ENCODE results near the gene AKAIN1. TPM values are rescaled to one million over a fixed set of nuclear protein-coding genes. Genes with fewer than 3 reads are reported as not detected.

The AKAIN1 gene
- not detected in 2 replicates for total RNA-seq (2014; rRNA removed; shearing (Covaris generic); ENCODE audit: low replicate concordance)

GRCh38 chr18:5197032-5197434 is at the start of gene AKAIN1:
Gene AKAIN1, minus strand, starts transcription at chr18:5197257. Its CDS starts 204 bp downstream, at chr18:5197053.
- Histone ChIP-seq H3K27me3 (ENCODE audit: low read length) (no peaks in the 10 kb centered on the region), H3K4me2 (ENCODE audit: low read depth, low read length, poor library complexity, severe bottlenecking) (no peak within 1 kb of the TSS), H3K36me3 (ENCODE audit: insufficient read depth, low read length) (no peaks in the 10 kb centered on the region), H3K4me3 (ENCODE audit: low read length) (no peak within 1 kb of the TSS), H3K9ac (ENCODE audit: low read length) (no peak within 1 kb of the TSS), H3K27ac (ENCODE audit: low read length) (no peak within 1 kb of the TSS), H2AFZ (ENCODE audit: low read length) (no peak within 1 kb of the TSS), H3K4me1 (ENCODE audit: low read length) (no peaks in the 10 kb centered on the region), H3K79me2 (ENCODE audit: low read length) (no peaks in the 10 kb centered on the region), H3K9me3 (ENCODE audit: low read length) (no peaks in the 10 kb centered on the region), H3K9me2 (replicated peaks; ENCODE audit: insufficient read depth, low read length) (no peaks in the 10 kb centered on the region), H4K20me1 (ENCODE audit: insufficient read depth, low read depth, low read length) (no peaks in the 10 kb centered on the region)
- no peak for DNase-seq

- Histone ChIP-seq H2AFZ (ENCODE audit: low read length) (no peak overlapping the region), H3K4me1 (ENCODE audit: low read length) (peaks cover under 1% of the 10 kb centered on the region; the same call in 1 of the 2 replicates), H4K20me1 (ENCODE audit: insufficient read depth, low read depth, low read length) (no peaks in the 10 kb centered on the region), H3K4me3 (ENCODE audit: low read length) (no peak overlapping the region), H3K9me3 (ENCODE audit: low read length) (no peaks in the 10 kb centered on the region), H3K27ac (ENCODE audit: low read length) (no peak overlapping the region), H3K79me2 (ENCODE audit: low read length) (no peaks in the 10 kb centered on the region), H3K4me2 (ENCODE audit: low read depth, low read length, poor library complexity, severe bottlenecking) (no peak overlapping the region), H3K9ac (ENCODE audit: low read length) (no peak overlapping the region), H3K36me3 (ENCODE audit: insufficient read depth, low read length) (no peaks in the 10 kb centered on the region; the same call in 1 of the 2 replicates), H3K27me3 (ENCODE audit: low read length) (no peaks in the 10 kb centered on the region), H3K9me2 (replicated peaks; ENCODE audit: insufficient read depth, low read length) (no peaks in the 10 kb centered on the region)
- DNase-seq, result no peak
Observed at GRCh38 chr18:5244941-5245340, 47.9 kb upstream of the AKAIN1 start.

- Histone ChIP-seq H3K27ac (ENCODE audit: low read length) (no peak overlapping the region), H3K9ac (ENCODE audit: low read length) (peak overlapping the region; percentile 85; the same call in 1 of the 2 replicates), H3K4me3 (ENCODE audit: low read length) (peak overlapping the region; percentile 92), H3K36me3 (ENCODE audit: insufficient read depth, low read length) (no peaks in the 10 kb centered on the region; the same call in 1 of the 2 replicates), H4K20me1 (ENCODE audit: insufficient read depth, low read depth, low read length) (no peaks in the 10 kb centered on the region), H3K4me2 (ENCODE audit: low read depth, low read length, poor library complexity, severe bottlenecking) (peak overlapping the region; percentile 97), H3K4me1 (ENCODE audit: low read length) (peaks cover 33% of the 10 kb centered on the region), H3K27me3 (ENCODE audit: low read length) (no peaks in the 10 kb centered on the region), H2AFZ (ENCODE audit: low read length) (no peak overlapping the region), H3K9me2 (replicated peaks; ENCODE audit: insufficient read depth, low read length) (no peaks in the 10 kb centered on the region), H3K9me3 (ENCODE audit: low read length) (no peaks in the 10 kb centered on the region), H3K79me2 (ENCODE audit: low read length) (peaks cover 15% of the 10 kb centered on the region)
- no peak for DNase-seq
Observed at GRCh38 chr18:5239447-5239846, 42.4 kb upstream of the AKAIN1 start.

GRCh38 chr18:5238371-5238976 is 41.4 kb upstream of the AKAIN1 start:
- peak overlapping the region; percentile 85; the same call in 1 of the 2 replicates for H3K27ac ChIP-seq (ENCODE audit: low read length)
- H3K9me3 ChIP-seq (ENCODE audit: low read length), result no peaks in the 10 kb centered on the region
- peak overlapping the region; percentile 88; the same call in 1 of the 2 replicates for H2AFZ ChIP-seq (ENCODE audit: low read length)
- peak overlapping the region; percentile 97 for H3K4me2 ChIP-seq (ENCODE audit: low read depth, low read length, poor library complexity, severe bottlenecking)
- no peaks in the 10 kb centered on the region; the same call in 1 of the 2 replicates for H3K36me3 ChIP-seq (ENCODE audit: insufficient read depth, low read length)
- peak overlapping the region; percentile 85 for H3K9ac ChIP-seq (ENCODE audit: low read length)
- peaks cover 15% of the 10 kb centered on the region for H3K79me2 ChIP-seq (ENCODE audit: low read length)
- H3K4me3 ChIP-seq (ENCODE audit: low read length), result peak overlapping the region; percentile 92
- no peaks in the 10 kb centered on the region for H3K9me2 ChIP-seq (replicated peaks; ENCODE audit: insufficient read depth, low read length)
- peak; percentile 63 for DNase-seq
- no peaks in the 10 kb centered on the region for H4K20me1 ChIP-seq (ENCODE audit: insufficient read depth, low read depth, low read length)
- no peaks in the 10 kb centered on the region for H3K27me3 ChIP-seq (ENCODE audit: low read length)
- H3K4me1 ChIP-seq (ENCODE audit: low read length), result peaks cover 33% of the 10 kb centered on the region

- Histone ChIP-seq H3K4me2 (ENCODE audit: low read depth, low read length, poor library complexity, severe bottlenecking) (peak overlapping the region; percentile 97), H3K4me3 (ENCODE audit: low read length) (peak overlapping the region; percentile 92), H2AFZ (ENCODE audit: low read length) (peak overlapping the region; percentile 88; the same call in 1 of the 2 replicates), H3K4me1 (ENCODE audit: low read length) (peaks cover 33% of the 10 kb centered on the region), H3K27me3 (ENCODE audit: low read length) (no peaks in the 10 kb centered on the region), H3K9ac (ENCODE audit: low read length) (peak overlapping the region; percentile 85), H3K27ac (ENCODE audit: low read length) (peak overlapping the region; percentile 85), H3K9me2 (replicated peaks; ENCODE audit: insufficient read depth, low read length) (no peaks in the 10 kb centered on the region), H4K20me1 (ENCODE audit: insufficient read depth, low read depth, low read length) (no peaks in the 10 kb centered on the region), H3K9me3 (ENCODE audit: low read length) (no peaks in the 10 kb centered on the region), H3K36me3 (ENCODE audit: insufficient read depth, low read length) (no peaks in the 10 kb centered on the region; the same call in 1 of the 2 replicates), H3K79me2 (ENCODE audit: low read length) (peaks cover 15% of the 10 kb centered on the region)
- peak; percentile 95 for DNase-seq
Observed at GRCh38 chr18:5237723-5238370, 40.8 kb upstream of the AKAIN1 start.

- Histone ChIP-seq H3K9ac (ENCODE audit: low read length) (peak overlapping the region; percentile 85), H3K27me3 (ENCODE audit: low read length) (no peaks in the 10 kb centered on the region), H3K4me2 (ENCODE audit: low read depth, low read length, poor library complexity, severe bottlenecking) (peak overlapping the region; percentile 97), H2AFZ (ENCODE audit: low read length) (peak overlapping the region; percentile 85), H3K36me3 (ENCODE audit: insufficient read depth, low read length) (no peaks in the 10 kb centered on the region; the same call in 1 of the 2 replicates), H3K4me3 (ENCODE audit: low read length) (peak overlapping the region; percentile 92), H3K4me1 (ENCODE audit: low read length) (peaks cover 33% of the 10 kb centered on the region), H3K79me2 (ENCODE audit: low read length) (peaks cover 15% of the 10 kb centered on the region), H3K27ac (ENCODE audit: low read length) (peak overlapping the region; percentile 85), H4K20me1 (ENCODE audit: insufficient read depth, low read depth, low read length) (no peaks in the 10 kb centered on the region), H3K9me2 (replicated peaks; ENCODE audit: insufficient read depth, low read length) (no peaks in the 10 kb centered on the region), H3K9me3 (ENCODE audit: low read length) (no peaks in the 10 kb centered on the region)
- DNase-seq, result no peak
Observed at GRCh38 chr18:5237083-5237722, 40.1 kb upstream of the AKAIN1 start.

GRCh38 chr18:5214583-5215351 is 17.7 kb upstream of the AKAIN1 start:
- no peaks in the 10 kb centered on the region for H3K9me2 ChIP-seq (replicated peaks; ENCODE audit: insufficient read depth, low read length)
- H3K9ac ChIP-seq (ENCODE audit: low read length), result no peak overlapping the region
- no peak overlapping the region for H3K4me3 ChIP-seq (ENCODE audit: low read length)
- no peak overlapping the region for H2AFZ ChIP-seq (ENCODE audit: low read length)
- no peaks in the 10 kb centered on the region for H3K27me3 ChIP-seq (ENCODE audit: low read length)
- no peaks in the 10 kb centered on the region for H3K4me1 ChIP-seq (ENCODE audit: low read length)
- H3K9me3 ChIP-seq (ENCODE audit: low read length), result no peaks in the 10 kb centered on the region
- no peaks in the 10 kb centered on the region for H4K20me1 ChIP-seq (ENCODE audit: insufficient read depth, low read depth, low read length)
- no peak overlapping the region for H3K27ac ChIP-seq (ENCODE audit: low read length)
- H3K4me2 ChIP-seq (ENCODE audit: low read depth, low read length, poor library complexity, severe bottlenecking), result no peak overlapping the region
- no peaks in the 10 kb centered on the region for H3K79me2 ChIP-seq (ENCODE audit: low read length)
- H3K36me3 ChIP-seq (ENCODE audit: insufficient read depth, low read length), result no peaks in the 10 kb centered on the region
- DNase-seq, result no peak

Measured in Karpas-422 (cell line).